Measurements from ENCODE around the gene GEN1.

GEN1 gene

DNA sequence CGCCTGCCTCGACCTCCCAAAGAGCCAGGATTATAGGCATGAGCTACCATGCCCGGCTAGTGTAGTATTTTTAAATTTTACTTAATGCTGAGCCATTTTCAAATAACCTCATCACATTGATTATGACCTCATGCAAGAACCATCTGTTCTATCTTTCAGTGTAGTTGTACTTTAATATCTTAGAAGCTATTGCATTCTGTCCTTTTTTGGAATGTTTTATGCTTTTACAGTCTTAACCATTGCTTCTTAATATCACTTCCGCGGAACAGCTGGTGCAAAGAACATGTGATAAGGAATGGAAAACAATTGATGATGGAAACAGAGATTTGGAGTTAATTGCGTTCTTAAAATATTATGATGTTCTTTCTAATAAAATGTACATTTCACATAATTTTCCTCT is 2.7 kb downstream of the GEN1 start:
- H3K79me2 ChIP-seq (ENCODE audit: insufficient read depth, low read length), result peaks cover 73% of the 10 kb centered on the region
- peak overlapping the region; percentile 29; the same call in 1 of the 2 replicates for H3K4me2 ChIP-seq (ENCODE audit: low read length)

DNA sequence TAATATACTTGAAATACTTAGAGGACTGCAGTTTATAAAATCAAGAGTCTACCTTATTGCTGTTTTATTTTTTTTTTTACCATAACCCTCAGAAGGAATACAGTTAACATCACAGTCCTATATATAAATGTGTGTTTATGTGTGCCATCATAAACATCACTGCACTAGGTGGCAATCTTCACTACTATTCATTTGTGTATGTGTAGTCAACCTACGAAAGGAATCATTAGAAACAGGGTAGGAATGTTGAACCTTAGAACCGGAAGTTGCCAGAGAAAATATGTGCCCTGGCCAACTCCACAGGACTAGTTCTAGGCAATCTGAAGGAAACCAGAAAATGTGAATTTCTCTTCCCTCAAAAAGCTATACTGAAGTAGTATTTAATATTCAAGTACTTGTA is 3.4 kb downstream of the GEN1 start:
- H3K36me3 ChIP-seq (ENCODE audit: insufficient read depth, low read length), result peaks cover 28% of the 10 kb centered on the region; the same call in 1 of the 2 replicates
- H3K27ac ChIP-seq (ENCODE audit: low read depth, low read length, poor library complexity, severe bottlenecking), result no peak overlapping the region
- no peaks in the 10 kb centered on the region; the same call in 1 of the 2 replicates for H4K20me1 ChIP-seq (ENCODE audit: insufficient read depth, low read length)
- H3K4me2 ChIP-seq (ENCODE audit: low read length), result no peak overlapping the region
- no peak for TF ChIP-seq CTCF (IDR thresholded peaks at IDR 0.05; ENCODE audit: low read length)
- no peak for TF ChIP-seq EZH2 (IDR thresholded peaks at IDR 0.05; ENCODE audit: borderline replicate concordance, low read length)
- H3K4me3 ChIP-seq (ENCODE audit: low read depth, low read length, poor library complexity, severe bottlenecking), result no peak overlapping the region
- H2AFZ ChIP-seq (ENCODE audit: low read length), result no peak overlapping the region
- no peaks in the 10 kb centered on the region for H3K9me2 ChIP-seq (ENCODE audit: low read depth, low read length)
- H3F3A ChIP-seq (ENCODE audit: insufficient read depth, low read length), result no peaks in the 10 kb centered on the region
- peaks cover 30% of the 10 kb centered on the region for H3K4me1 ChIP-seq (ENCODE audit: insufficient read depth, low read length, severe bottlenecking)
- H3K79me2 ChIP-seq (ENCODE audit: insufficient read depth, low read length), result peaks cover 67% of the 10 kb centered on the region
- no peaks in the 10 kb centered on the region for H3K27me3 ChIP-seq (ENCODE audit: insufficient read depth, low read length)
- H3K9me3 ChIP-seq (ENCODE audit: low read length), result no peaks in the 10 kb centered on the region
- H3K9ac ChIP-seq (ENCODE audit: low read length), result no peak overlapping the region

More for the DNA sequence above, 2.7 kb downstream of the GEN1 start:
- peaks cover 37% of the 10 kb centered on the region for H3K4me1 ChIP-seq (ENCODE audit: insufficient read depth, low read length, severe bottlenecking)
- no peaks in the 10 kb centered on the region; the same call in 1 of the 2 replicates for H4K20me1 ChIP-seq (ENCODE audit: insufficient read depth, low read length)
- no peaks in the 10 kb centered on the region for H3K27me3 ChIP-seq (ENCODE audit: insufficient read depth, low read length)
- no peak overlapping the region for H3K4me3 ChIP-seq (ENCODE audit: low read depth, low read length, poor library complexity, severe bottlenecking)
- no peaks in the 10 kb centered on the region for H3K9me3 ChIP-seq (ENCODE audit: low read length)
- no peak overlapping the region for H2AFZ ChIP-seq (ENCODE audit: low read length)
- H3K36me3 ChIP-seq (ENCODE audit: insufficient read depth, low read length), result peaks cover 25% of the 10 kb centered on the region; the same call in 1 of the 2 replicates
- no peak for TF ChIP-seq EZH2 (IDR thresholded peaks at IDR 0.05; ENCODE audit: borderline replicate concordance, low read length)
- H3K9ac ChIP-seq (ENCODE audit: low read length), result no peak overlapping the region
- H3K9me2 ChIP-seq (ENCODE audit: low read depth, low read length), result no peaks in the 10 kb centered on the region
- H3F3A ChIP-seq (ENCODE audit: insufficient read depth, low read length), result no peaks in the 10 kb centered on the region
- H3K27ac ChIP-seq (ENCODE audit: low read depth, low read length, poor library complexity, severe bottlenecking), result no peak overlapping the region

- H3K79me2 ChIP-seq (ENCODE audit: insufficient read depth, low read length), result peaks cover 61% of the 10 kb centered on the region
- H3K27ac ChIP-seq (ENCODE audit: low read depth, low read length, poor library complexity, severe bottlenecking), result no peak overlapping the region
- no peak overlapping the region for H3K4me2 ChIP-seq (ENCODE audit: low read length)
- no peaks in the 10 kb centered on the region for H3K9me3 ChIP-seq (ENCODE audit: low read length)
- H2AFZ ChIP-seq (ENCODE audit: low read length), result no peak overlapping the region
- H3K36me3 ChIP-seq (ENCODE audit: insufficient read depth, low read length), result peaks cover 35% of the 10 kb centered on the region; the same call in 1 of the 2 replicates
- no peaks in the 10 kb centered on the region for H3K9me2 ChIP-seq (ENCODE audit: low read depth, low read length)
- no peak for TF ChIP-seq CTCF (IDR thresholded peaks at IDR 0.05; ENCODE audit: low read length)
- TF ChIP-seq EZH2 (IDR thresholded peaks at IDR 0.05; ENCODE audit: borderline replicate concordance, low read length), result no peak
- no peak overlapping the region for H3K9ac ChIP-seq (ENCODE audit: low read length)
- no peaks in the 10 kb centered on the region for H3K27me3 ChIP-seq (ENCODE audit: insufficient read depth, low read length)
- no peaks in the 10 kb centered on the region; the same call in 1 of the 2 replicates for H4K20me1 ChIP-seq (ENCODE audit: insufficient read depth, low read length)
- H3F3A ChIP-seq (ENCODE audit: insufficient read depth, low read length), result no peaks in the 10 kb centered on the region
- peaks cover 28% of the 10 kb centered on the region for H3K4me1 ChIP-seq (ENCODE audit: insufficient read depth, low read length, severe bottlenecking)
- H3K4me3 ChIP-seq (ENCODE audit: low read depth, low read length, poor library complexity, severe bottlenecking), result no peak overlapping the region
These were observed 4.2 kb downstream of the GEN1 start for GRCh38 chr2:17758118-17758517.

- no peak overlapping the region for H3K27ac ChIP-seq (ENCODE audit: low read depth, low read length, poor library complexity, severe bottlenecking)
- H3K9me2 ChIP-seq (ENCODE audit: low read depth, low read length), result no peaks in the 10 kb centered on the region
- peaks cover 54% of the 10 kb centered on the region for H3K79me2 ChIP-seq (ENCODE audit: insufficient read depth, low read length)
- H3K4me1 ChIP-seq (ENCODE audit: insufficient read depth, low read length, severe bottlenecking), result peaks cover 27% of the 10 kb centered on the region
- H3K27me3 ChIP-seq (ENCODE audit: insufficient read depth, low read length), result no peaks in the 10 kb centered on the region
- H3F3A ChIP-seq (ENCODE audit: insufficient read depth, low read length), result no peaks in the 10 kb centered on the region
- no peak overlapping the region for H3K4me3 ChIP-seq (ENCODE audit: low read depth, low read length, poor library complexity, severe bottlenecking)
- H4K20me1 ChIP-seq (ENCODE audit: insufficient read depth, low read length), result no peaks in the 10 kb centered on the region; the same call in 1 of the 2 replicates
- H2AFZ ChIP-seq (ENCODE audit: low read length), result no peak overlapping the region
- no peak for TF ChIP-seq CTCF (IDR thresholded peaks at IDR 0.05; ENCODE audit: low read length)
- no peak for TF ChIP-seq EZH2 (IDR thresholded peaks at IDR 0.05; ENCODE audit: borderline replicate concordance, low read length)
- H3K4me2 ChIP-seq (ENCODE audit: low read length), result no peak overlapping the region
- peaks cover 49% of the 10 kb centered on the region for H3K36me3 ChIP-seq (ENCODE audit: insufficient read depth, low read length)
- H3K9ac ChIP-seq (ENCODE audit: low read length), result no peak overlapping the region
- H3K9me3 ChIP-seq (ENCODE audit: low read length), result no peaks in the 10 kb centered on the region
These were observed 5.9 kb downstream of the GEN1 start for GRCh38 chr2:17759805-17760204.

Data from OCI-LY1 (cell line).